ENCODE data around the gene CGREF1.

- TF ChIP-seq EP300 (conservative IDR thresholded peaks at IDR 0.05; ENCODE audit: poor library complexity, severe bottlenecking) (no peak), RAD21 (conservative IDR thresholded peaks at IDR 0.05) (no peak)
- TF ChIP-seq, protein P1, sequence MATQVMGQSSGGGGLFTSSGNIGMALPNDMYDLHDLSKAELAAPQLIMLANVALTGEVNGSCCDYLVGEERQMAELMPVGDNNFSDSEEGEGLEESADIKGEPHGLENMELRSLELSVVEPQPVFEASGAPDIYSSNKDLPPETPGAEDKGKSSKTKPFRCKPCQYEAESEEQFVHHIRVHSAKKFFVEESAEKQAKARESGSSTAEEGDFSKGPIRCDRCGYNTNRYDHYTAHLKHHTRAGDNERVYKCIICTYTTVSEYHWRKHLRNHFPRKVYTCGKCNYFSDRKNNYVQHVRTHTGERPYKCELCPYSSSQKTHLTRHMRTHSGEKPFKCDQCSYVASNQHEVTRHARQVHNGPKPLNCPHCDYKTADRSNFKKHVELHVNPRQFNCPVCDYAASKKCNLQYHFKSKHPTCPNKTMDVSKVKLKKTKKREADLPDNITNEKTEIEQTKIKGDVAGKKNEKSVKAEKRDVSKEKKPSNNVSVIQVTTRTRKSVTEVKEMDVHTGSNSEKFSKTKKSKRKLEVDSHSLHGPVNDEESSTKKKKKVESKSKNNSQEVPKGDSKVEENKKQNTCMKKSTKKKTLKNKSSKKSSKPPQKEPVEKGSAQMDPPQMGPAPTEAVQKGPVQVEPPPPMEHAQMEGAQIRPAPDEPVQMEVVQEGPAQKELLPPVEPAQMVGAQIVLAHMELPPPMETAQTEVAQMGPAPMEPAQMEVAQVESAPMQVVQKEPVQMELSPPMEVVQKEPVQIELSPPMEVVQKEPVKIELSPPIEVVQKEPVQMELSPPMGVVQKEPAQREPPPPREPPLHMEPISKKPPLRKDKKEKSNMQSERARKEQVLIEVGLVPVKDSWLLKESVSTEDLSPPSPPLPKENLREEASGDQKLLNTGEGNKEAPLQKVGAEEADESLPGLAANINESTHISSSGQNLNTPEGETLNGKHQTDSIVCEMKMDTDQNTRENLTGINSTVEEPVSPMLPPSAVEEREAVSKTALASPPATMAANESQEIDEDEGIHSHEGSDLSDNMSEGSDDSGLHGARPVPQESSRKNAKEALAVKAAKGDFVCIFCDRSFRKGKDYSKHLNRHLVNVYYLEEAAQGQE (IDR thresholded peaks at IDR 0.05; ENCODE audit: borderline replicate concordance) = no peak
Observed at GRCh38 chr2:27065128-27065527, 53.8 kb downstream of the CGREF1 start.
